Measurements from ENCODE around the gene TBC1D21.

The TBC1D21 gene, protein sequence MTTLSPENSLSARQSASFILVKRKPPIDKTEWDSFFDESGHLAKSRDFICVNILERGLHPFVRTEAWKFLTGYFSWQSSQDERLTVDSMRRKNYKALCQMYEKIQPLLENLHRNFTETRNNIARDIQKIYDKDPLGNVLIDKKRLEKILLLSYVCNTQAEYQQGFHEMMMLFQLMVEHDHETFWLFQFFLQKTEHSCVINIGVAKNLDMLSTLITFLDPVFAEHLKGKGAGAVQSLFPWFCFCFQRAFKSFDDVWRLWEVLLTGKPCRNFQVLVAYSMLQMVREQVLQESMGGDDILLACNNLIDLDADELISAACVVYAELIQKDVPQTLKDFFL

DNA sequence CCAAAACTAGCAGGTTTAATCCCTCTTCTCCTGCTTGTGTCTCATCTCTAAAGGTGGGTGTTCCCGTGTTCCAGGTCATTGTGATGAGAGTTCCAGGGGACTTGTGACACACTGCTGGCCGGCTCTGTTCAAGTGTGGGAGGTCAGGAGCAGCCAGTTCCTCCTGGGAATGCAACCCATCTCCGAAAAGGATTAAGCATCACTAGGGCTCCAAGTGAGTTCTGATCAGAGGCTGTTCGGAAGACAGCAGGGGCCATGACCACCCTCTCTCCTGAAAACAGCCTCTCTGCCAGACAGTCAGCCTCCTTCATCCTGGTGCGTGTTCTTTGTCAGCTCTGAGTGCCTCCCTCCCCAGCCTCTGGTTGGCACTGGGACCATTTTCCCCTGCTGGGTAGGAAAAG lies at the start of gene TBC1D21:
Gene TBC1D21 (plus strand): TSS at position 109 of the 400 bp plus-strand sequence. CDS start 146 bp downstream, at position 255.
- no peak for DNase-seq

DNA sequence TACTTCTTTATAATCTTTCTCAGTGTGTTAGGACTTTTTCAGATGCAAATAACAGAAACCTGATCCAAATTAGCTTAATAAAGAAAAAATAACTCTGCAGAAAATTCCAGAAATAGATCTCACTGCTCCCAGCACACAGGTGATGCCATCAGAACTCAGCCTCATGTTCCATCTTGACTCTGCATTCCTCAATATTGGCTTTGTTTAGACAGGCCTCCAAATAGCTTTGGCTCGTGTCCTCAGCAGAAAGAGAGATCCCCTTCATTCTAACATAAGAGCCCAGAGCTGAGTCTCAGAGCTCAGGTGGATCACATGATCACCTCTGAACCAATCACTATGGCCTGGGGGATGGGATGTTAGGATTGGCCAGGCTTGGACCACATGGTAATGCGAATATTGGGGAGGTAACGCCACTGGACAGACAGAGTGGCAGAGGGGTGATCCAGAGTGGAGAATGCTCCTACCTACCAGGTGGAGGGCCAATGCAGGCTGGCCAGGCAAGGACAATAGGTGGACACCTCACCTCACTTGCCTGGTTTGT lies 46.6 kb upstream of the TBC1D21 start:
- DNase-seq, result no peak

DNA sequence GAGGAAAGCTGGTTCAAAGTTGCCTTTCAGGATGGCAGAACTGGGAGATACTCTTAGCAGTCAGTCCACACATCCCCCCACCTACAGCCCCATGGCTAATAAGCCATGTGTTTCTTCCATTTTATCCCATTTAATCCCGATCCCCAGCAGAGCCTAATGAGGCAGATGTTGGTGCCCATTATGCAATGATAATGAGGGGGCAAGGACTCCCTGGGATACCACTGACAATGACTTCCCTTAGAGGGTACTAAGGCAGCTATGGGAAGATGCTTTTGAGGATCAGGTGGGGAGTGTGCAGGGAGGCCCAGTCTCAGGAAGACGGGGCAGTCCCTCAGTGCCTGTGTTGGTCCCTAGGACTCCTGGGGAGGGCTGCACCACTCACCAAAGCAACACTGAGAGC lies 43.8 kb upstream of the TBC1D21 start:
- DNase-seq, result peak; percentile 18

DNA sequence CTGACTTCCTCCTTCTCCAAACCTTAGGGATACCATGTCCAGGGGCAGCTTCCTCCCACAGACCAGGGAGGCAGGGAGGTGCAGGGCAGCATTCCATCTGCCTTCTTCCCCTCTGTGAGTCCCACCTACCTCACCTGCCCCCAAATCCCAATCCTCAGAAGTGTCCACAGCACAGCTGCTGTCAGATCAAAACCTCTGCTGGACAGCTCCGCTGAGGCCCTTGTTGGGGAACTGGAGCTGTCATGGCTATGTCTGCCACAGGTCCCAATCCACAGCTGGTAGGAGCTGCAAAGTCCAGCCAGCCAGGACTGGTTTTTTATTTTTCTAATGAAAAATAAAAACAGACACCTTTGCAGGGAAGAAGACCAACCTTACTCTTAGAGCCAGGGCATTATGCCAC lies 40.7 kb upstream of the TBC1D21 start:
- no peak for DNase-seq

DNA sequence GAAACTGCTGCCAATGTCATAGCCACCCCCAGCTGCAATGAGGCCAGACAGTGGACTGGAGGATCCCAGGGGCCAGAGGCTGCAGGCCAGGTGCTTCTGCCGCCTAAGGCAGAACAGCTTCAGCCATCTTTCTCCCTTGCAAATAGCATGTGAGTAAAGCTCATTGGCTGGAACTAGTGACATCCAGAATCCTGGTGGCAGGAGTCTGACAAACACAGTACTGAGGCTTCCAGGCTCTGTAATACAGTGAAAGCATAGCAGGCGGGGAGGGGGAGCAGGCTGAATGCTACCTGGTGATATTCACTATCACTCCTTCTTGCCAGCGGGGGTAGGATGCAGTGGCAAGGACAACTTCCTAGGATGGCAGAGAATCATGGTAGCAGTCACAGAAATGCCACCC lies 36.5 kb upstream of the TBC1D21 start:
- DNase-seq, result no peak

DNA sequence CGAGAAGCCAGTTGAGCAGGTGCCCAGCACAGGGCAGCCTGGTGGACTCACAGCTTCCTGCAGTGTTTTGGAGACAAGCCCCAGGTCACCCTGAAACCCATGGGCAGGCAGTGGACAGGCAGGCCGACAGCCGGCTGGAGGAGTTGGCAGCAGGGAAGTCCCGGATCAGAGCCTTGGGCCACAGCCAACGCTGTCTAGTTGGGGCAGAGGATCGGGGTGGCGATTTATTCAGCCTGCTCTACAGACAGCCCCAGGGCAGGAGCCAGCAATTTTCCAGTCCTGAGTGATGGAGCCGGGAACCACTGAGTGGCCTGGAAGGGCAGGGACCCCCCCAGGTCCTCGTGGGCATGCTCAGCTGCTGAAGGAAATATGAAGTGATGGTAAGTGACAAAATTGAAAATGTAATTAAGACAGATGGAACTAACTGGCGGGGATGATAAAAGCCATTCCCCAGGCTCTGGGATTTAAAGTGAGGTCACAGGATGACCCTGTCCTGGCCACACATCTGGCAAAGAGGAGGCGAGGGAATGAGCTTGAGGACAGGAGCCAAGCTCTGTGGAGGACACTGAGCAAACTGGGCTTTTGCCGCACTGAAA lies 34.4 kb upstream of the TBC1D21 start:
- peak; percentile 1 for DNase-seq

DNA sequence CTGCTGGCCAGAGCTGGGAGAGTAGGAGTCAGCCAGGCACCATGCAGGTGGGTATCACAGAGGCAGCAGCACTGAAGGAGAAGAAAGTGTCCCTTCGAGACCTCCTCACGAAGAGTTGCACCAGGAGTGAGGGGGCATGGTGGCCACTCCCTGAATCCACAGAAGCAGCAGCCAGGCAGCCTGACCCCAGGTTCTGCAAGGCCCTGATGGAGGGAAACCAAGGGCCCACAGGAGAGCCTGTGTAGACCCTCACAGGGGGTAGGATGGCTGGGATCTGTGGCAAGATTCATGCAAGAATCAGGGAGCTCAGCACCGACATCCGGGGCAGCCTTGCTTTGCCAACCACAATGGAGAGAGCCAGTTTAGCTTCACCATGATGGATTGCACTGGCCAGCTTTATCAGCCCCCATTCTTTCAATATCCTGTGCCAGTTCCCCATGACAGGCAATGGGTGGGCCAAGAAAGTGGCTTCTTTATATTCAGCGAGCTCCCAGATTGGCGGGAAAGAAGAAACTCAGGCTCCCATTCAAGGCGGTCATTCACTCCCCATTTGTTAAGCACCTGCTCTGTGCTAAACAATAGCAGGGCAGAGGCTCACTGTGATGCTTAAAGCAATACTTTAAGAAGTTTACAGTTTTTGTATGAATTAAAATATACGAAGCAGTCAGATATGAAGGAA lies 33.5 kb upstream of the TBC1D21 start:
- no peak for DNase-seq

DNA sequence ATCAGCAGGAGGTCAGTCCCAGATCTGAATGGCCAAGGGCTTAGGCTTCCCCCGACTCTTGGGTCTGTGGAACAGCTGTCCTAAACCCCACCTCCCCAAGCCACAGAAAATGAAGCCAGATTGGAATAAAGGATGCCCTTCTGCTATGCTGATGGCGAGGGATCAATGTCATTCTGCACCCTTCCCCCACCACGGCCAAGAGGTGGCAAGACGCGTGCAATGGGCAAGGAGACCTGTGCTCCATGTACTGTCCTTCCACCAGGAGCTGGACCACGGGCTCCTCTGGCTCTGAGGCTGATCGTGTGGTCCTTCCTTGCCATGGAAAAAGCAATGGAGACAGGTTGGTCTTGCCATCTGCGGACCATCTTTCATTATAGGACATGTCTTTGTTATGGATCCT lies 32.6 kb upstream of the TBC1D21 start:
- DNase-seq, result no peak

DNA sequence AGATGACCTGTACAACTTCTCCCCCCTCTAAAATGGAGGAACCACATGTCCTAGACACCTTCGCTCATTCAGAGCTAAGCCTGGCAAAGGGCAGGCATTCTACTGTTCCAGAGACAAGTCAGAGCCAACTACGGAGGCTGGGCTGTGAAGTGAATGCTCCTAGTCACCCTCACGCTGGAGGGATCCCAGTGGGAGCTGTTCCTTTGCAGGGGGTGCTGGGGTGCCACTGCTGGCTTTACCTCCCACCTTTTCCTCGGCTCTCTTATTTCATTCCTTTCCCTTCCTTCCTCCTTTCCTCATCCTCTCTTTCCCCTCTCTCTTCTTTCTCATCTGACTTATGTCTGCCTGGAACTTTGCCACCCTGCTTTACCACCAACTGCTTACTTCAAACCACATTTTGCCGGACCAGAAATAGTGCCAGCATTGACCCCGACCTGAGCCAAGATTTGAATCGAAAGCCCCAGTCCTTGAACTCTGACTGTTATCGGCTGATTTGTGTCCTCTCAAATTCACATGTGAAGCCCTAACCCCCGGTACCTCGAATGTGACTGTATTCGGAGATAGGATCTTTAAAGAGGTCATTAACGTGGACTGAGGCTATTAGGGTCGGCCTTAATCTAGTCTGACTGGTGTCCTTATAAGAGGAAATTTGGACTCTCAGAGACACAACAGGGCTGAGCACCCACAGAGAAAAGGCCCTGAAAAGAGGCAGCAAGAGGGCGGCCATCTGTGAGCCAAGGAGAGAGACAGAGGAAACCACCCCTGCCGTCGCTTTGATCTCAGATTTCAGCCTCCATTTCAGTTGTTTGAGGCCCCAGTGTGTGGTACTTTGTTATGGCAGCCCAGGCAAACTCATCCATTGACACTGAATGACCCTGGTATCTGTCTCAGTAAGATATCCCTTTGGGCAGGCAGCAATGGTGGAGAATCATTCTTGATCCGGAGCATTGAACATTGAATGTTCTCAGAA lies 31.3 kb upstream of the TBC1D21 start:
- no peak for DNase-seq

DNA sequence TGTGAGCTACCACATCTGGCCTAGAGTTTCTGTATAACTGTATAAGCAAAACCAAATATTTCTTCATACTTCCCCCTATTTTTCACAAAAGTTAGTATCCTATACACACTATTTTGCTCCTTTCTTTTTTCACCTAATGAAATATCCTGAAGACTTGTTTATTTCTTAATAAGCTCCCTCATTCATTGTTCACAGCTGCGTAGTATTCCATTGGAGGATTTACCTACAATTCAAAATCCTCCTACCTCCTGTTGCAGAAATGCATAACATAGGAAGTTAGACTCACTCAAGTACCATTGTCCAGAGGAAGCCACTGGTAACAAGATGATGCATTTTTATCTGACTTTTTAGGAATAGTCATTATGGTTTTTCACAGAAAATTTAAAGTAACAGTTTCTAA lies 29.6 kb upstream of the TBC1D21 start:
- DNase-seq, result no peak

DNA sequence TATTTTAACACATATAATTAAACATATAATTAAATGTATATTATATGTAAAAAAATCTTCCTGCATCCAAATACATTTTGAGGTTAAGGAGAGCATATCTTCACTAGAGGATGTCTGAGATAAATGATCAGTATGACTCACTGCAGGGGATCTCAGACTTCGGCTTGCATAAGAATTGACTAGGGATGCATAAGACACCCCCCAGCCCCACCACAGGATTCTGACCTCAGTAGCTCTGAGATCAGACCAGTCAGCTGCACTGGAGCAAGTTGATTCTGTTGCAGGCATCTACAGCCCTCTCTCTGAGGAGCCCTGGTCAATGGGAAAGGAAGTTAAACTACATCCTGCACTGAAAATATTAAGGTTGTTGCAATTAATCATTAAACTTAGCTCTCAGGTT lies 29.0 kb upstream of the TBC1D21 start:
- no peak for DNase-seq

DNA sequence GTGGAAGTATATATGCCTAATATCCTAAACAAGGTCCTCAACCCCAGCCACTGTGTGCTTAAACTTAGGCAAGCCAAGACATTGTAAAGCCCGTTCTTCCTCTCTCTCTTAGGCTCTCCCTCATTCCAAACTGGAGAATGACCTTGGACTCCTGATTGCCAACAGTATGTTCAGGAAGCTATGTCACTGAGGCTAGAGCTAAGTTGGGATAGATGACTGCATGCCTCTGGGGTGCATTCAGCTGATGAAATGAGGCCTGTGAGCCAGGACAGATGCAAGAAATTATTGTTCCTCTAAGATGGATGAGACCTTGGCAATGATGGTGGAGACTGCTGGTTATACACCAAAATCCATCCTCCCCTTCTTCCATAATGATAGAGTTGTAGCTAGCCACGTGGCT lies 27.9 kb upstream of the TBC1D21 start:
- DNase-seq, result no peak

DNA sequence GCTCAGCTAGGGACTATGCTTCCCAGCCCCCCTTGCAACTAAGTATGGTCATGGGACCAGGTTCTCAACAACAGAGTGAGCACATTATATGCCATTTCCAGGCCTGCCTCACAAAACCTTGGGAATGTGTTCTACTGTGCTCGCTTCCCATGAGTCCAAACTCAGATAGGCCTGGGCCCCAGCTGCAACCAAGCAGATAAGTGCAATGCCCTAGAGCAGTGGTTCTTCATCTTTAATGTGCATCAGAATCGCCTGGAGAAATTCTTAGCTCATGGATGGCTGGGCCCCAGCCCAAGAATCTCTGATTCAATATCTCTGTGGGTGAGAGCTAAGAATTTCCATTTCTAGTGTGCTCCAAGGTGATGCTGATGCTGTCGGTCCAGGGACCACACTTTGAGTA lies 27.5 kb upstream of the TBC1D21 start:
- no peak for DNase-seq

DNA sequence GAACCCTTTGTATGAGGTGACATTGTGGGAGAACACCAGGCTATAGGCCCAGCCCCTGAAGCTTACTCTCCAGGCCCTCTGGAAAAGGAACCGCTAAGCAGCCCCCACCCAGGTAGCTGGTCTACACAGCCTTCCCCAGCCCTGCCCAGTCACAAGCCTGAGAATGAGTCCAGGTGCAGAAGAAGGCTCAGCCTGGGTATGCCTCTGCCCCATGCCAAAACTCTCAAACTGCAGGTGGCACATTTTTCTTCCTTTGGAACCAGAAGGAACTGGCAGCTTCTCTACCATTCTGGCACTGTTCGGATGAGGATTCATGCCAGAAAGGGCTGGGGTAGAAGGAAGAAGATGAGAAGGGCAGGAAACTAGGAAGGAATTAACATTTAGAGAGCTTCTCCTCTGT lies 23.7 kb upstream of the TBC1D21 start:
- no peak for DNase-seq

DNA sequence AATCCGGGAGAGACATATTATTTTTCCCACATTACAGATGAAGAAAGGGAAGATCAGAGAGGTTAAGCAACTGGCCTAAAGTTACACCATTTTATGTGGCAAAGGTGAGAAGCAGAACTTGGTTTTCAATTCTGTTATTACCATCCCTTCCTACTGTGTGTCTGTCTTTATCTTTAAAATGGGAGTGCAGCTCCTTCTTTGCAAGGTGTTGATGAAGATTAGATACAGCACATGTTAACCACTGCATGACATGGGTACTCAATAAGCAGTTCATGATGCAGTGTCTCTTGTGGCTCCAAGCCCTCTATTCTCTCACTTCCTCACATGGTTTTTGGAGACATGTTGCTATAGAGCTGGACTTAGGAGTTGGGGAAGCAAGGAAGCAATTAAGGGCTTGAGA lies 23.1 kb upstream of the TBC1D21 start:
- no peak for DNase-seq

DNA sequence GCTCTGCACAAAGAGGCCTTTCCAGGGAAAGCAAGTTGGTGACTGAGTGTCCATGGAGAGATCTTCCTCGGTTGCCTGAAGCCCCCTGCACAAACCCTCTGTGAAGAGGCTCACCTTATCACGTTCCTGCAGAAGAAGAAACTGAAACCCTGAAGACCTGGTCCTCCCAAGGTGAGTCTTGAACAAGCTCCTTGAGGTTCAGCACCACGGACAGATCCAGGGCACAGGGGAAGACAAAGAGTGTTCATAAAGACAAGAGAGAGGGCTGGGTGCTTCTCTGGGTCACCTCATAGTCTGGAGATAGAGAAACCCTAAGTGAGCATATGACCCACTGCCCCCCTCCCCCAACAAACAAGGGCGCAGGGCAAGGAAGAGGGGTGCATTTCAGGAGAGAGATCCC lies 21.7 kb upstream of the TBC1D21 start:
- no peak for DNase-seq

DNA sequence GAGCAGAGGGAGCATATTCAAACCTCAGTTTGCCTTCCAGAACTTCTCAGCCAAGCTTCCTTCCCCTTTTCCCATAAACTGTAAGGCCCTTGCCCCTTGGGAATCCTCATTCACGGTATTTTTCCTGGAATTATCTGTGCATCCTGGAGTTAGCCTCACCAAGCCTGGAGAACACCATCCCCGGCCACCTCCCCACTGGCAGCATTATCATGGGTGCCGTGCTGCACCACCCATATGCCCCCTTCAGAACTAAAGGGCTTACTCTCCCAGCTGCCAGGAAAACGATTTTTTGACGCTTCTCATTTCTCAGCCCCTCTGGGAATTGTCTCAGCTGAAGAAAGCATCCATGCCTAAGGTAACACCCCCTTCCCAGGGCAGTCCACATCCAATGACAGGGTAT lies 20.9 kb upstream of the TBC1D21 start:
- no peak for DNase-seq

DNA sequence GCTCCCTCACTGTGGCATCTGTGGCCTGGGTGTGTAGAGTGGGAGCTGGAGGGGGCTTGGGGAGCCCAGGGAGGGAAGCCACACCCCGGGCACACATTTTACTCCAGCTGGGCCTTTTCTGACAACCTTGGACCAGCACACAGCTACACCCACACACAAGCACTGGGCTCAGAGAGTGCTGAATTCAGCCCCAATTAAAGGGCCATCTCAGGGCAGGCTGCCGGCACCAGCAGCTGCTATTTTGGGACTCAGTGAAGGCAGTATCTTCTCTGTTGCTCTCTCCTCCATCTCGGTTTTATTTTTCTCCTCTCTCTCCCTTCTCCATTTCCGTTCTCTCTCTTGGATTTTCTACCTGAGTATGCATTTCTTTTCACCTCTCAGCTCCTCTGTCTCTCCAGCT lies 19.1 kb upstream of the TBC1D21 start:
- DNase-seq, result no peak

DNA sequence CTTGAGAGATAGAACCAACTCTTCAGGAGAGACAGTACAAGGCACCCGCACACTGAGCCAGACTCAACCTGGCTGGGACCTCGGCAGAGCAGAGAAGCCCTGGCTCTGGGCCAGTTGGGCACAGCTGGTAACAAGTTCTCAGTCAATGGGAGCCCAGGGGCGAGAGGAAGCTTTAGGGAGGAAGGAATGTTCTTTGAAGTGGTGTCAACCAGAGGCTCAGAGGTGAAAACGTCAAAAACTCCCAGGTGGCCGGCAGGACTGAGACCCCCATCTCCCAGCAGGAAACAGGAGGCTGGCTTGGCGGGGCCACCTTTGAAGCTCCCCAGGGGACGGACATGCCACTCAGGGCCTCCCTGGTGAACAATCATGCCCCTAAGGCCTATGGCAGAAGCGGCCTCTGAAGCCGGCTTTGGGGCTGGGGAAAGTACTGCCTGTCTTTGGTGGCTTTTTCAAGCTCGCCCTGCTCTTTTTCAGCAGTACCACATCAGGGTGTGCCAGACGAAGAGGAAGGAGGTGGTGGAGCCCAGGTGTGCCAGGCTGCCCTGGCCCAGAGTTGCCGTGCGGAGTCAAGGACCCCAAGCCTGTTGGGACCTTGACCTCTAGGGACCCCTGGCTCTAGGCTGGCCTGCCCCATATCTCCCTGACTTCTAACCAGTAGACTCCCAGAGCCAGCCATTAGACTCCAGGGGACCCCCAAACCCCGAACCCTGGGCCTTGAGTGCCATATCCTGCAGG lies 16.7 kb upstream of the TBC1D21 start:
- DNase-seq, result peak; percentile 79

DNA sequence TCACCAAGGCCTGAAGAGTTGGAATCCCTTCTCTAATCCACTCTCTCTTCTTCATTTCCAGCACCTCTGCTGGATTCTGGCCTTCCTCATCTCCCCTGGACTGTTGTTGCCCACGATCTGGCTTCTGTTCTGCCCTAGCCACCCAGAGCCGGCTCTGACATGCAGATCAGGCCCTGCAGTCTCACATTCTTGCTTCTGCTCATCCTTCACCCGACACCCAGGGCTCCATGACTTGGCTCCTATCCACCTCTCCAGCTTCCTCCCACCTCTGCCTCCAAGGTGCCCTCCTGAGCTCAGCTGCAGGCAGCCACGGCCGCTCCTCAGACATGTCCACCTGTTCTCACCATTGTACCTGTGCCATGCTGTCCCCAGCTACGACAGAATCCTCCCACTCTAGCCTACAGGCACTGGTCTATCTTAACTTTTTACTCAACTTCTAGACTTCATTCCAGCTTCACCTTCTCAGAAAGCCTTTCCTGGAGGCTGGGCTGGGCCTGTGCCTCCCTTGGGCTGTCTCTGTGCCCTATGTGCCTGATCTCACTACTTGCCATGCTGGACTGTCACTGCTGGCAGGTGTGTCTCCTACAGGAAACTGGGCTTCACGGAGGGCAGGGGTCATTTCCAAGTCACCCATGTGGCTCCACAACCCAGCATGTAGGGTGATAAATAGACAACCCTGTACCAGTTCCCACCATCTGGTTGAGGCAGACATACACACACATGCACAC lies 16.0 kb upstream of the TBC1D21 start:
- DNase-seq, result no peak

DNA sequence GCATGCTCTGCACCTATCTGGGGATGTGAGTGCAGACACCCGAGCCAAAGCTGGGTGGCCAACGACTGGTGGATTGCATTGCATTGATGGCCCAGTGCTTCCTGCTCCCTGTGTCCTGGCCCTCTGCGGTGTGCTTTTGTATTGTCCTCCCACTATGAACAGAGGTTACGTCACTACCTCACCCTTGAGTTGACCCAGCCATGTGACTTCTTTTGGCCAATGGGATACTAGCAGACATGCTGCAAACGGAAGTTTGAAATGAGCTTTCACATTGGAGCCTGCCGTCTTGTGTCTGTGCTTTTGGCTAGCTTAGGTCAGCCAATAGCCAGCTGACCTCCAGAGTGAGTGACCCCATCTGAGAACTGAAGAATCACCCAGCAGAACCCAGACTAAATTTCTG lies 15.3 kb upstream of the TBC1D21 start:
- no peak for DNase-seq
